ENCODE measurements around the gene GSTCD.
"Not testable (repeated sequence)": the region's sequence is repeated elsewhere in the genome, so short reads cannot be mapped to it uniquely, and the experiment has no call there.

- TF ChIP-seq POLR2A, CTCF (IDR thresholded peaks at IDR 0.05): not testable (repeated sequence)
Measured at GRCh38 chr4:105852230-105852629, 143.6 kb downstream of the GSTCD start.
